Panc1 (cell line): ENCODE data around the gene ATP6V0C. TPM values are rescaled to one million over a fixed set of nuclear protein-coding genes. Genes with fewer than 3 reads are reported as not detected.

ENCODE experiments used
- ATAC-seq: fragments of 200-7000 bp; cut with Tn5 transposase; 2 replicates; pipeline ENCODE4 v1.9.1; 2020; ENCODE audit warnings: mild to moderate bottlenecking, moderate library complexity
- BruUV-seq: library from RNA; stranded (reverse); fragments of 400-500 nt; replicated peaks from 2 replicates; lab custom pipeline; 2021; lab: Mats Ljungman, UMichigan
- CTCF ChIA-PET: fragments of 300-600 bp; sonication (Branson Sonifier 250); formaldehyde crosslinking; loops from one replicate; lab custom pipeline; 2022; ENCODE audit warnings: antibody characterized with exemption; lab: Charles Lee
- POLR2A ChIA-PET: fragments of 300-600 bp; sonication (Branson Sonifier 250); formaldehyde crosslinking; loops from one replicate; lab custom pipeline; 2022; ENCODE audit warnings: antibody characterized with exemption; lab: Charles Lee
- DNase-seq: peaks from one replicate; pipeline ENCODE4 v3.0.0-alpha.2; 2010; ENCODE audit warnings: low read depth, low spot score
- H3K27ac ChIP-seq: 2 replicates; pipeline ENCODE4 v1.5.1; 2011; ENCODE audit warnings: mild to moderate bottlenecking, low read length, inconsistent platforms
- H3K27me3 ChIP-seq: fragments of 200-500 bp; sonication (Bioruptor generic); 2 replicates; pipeline ENCODE4 v1.6.0; 2014; ENCODE audit warnings: low read length, inconsistent platforms; ENCODE audit not compliant: control insufficient read depth, insufficient read depth
- H3K36me3 ChIP-seq: fragments of 200-500 bp; sonication (Bioruptor generic); 2 replicates; pipeline ENCODE4 v1.5.1; 2014; ENCODE audit warnings: inconsistent platforms, mild to moderate bottlenecking, low read length, moderate library complexity; ENCODE audit not compliant: control insufficient read depth, insufficient read depth
- H3K4me1 ChIP-seq: 2 replicates; pipeline ENCODE4 v1.5.1; 2011; ENCODE audit warnings: inconsistent platforms, mild to moderate bottlenecking, low read length, moderate library complexity; ENCODE audit not compliant: control insufficient read depth, insufficient read depth
- H3K4me3 ChIP-seq, 2 experiments: 2 replicates each; pipeline ENCODE4 v1.5.1; 2011 to 2012; ENCODE audit warnings: low read depth in 2 of 2, low read length in 2 of 2, mild to moderate bottlenecking in 2 of 2, inconsistent platforms in 1 of 2, moderate library complexity in 1 of 2
- H3K9me3 ChIP-seq: fragments of 200-500 bp; sonication (Bioruptor generic); 2 replicates; pipeline ENCODE4 v1.5.1; 2014; ENCODE audit warnings: low read depth, mild to moderate bottlenecking, inconsistent platforms, low read length, moderate library complexity; ENCODE audit not compliant: control insufficient read depth, insufficient read depth
- POLR2AphosphoS5 ChIP-seq: IDR thresholded peaks from 2 replicates; pipeline ENCODE4 v1.6.1; 2012; ENCODE audit warnings: mild to moderate bottlenecking, low read depth, low read length, moderate library complexity
- SIN3A ChIP-seq: IDR thresholded peaks from 2 replicates; pipeline ENCODE4 v1.6.1; 2012; ENCODE audit warnings: low read depth, mild to moderate bottlenecking, low read length, moderate library complexity, borderline replicate concordance; ENCODE audit not compliant: insufficient read depth
- TCF7L2 ChIP-seq: IDR thresholded peaks from 2 replicates; pipeline ENCODE4 v1.6.1; 2011; ENCODE audit warnings: mild to moderate bottlenecking, low read depth, low read length, inconsistent platforms
- in situ Hi-C: cut with HindIII; loops from 2 replicates; pipeline ENCODE4 v1.10.0; 2016; ENCODE audit warnings: low sequenced_read_pairs, low pct_unique_long_range_greater_than_20kb
- intact Hi-C: fragments of 100-400 bp; cut with micrococcal nuclease; formaldehyde crosslinking; loops from one replicate; pipeline ENCODE4 v1.10.0; 2022; ENCODE audit not compliant: unreplicated experiment
- total RNA-seq: library from RNA; stranded (reverse); gene quantifications from one replicate; pipeline ENCODE4 v1.2.1, GENCODE V29; 2021; ENCODE audit not compliant: unreplicated experiment
- TF ChIP-seq, protein P1 (sequence below), 2 experiments: IDR thresholded peaks; 2 replicates each; pipeline ENCODE4 v1.6.1; 2011 to 2012; ENCODE audit warnings: low read depth in 2 of 2, control low read depth in 1 of 2, low read length in 1 of 2, mild to moderate bottlenecking in 1 of 2, moderate library complexity in 1 of 2; ENCODE audit not compliant: insufficient read depth in 1 of 2
- TF ChIP-seq, protein P2 (sequence below): fragments of 450-650 bp; IDR thresholded peaks from 2 replicates; pipeline ENCODE4 v1.5.1; 2017; ENCODE audit warnings: mild to moderate bottlenecking

ATP6V0C gene
- total RNA-seq, 1 experiment from 2014 or later: 282 TPM

DNA sequence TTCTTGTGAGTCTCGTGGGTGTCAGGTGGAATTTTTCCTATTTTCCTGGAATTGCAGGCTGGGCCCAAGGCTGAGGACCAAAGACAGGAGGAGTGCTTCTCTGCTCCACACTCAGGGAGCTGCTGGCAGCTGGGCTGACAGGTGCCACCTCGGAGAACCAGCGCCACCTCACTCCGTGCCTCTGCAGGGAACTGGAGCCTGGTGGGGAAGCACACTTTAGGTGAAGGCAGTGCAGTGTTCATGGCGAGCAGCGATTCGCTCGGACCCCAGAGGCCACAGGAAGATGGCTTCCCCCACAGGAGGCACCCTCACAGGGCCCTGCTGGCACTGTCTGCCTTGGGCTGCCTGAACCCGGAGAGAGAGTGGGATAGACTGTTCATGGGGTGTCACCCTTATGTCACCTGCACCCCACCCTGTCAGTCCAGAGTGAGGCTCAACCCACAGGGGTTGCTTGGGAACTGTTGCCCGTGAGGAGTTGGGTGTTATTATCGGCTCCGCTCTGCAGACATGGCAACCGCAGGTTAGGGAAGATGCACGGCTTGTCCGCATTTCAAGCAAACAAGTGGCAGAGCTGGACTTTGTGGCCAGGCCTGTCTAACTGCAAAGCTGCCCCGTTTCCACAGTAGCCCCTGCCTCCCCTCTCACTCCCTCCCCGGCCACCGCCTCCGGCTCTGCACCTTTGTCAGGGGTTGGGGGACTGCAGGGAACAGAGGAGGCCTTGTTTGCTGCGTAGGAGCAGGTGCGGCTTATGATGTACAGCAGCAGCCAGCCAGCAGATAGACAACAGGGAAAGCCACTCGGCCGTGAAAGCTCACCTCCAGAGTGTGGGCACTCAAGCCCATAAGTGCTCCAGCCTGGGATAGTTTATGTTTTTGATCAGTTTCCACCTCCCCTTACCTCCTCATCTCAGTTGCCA is 23.3 kb upstream of the ATP6V0C start:
- no TSS peak for BruUV-seq
- Histone ChIP-seq H3K4me1 (peaks cover 5% of the 10 kb centered on the region; the same call in 1 of the 2 replicates), H3K9me3 (no peaks in the 10 kb centered on the region), H3K27ac (no peak overlapping the region), H3K4me3 (no peak overlapping the region), H3K36me3 (no peaks in the 10 kb centered on the region), H3K27me3 (no peaks in the 10 kb centered on the region)
- DNase-seq (no peak), ATAC-seq (no peak)
- POLR2A ChIA-PET: no interaction called here
- CTCF ChIA-PET: no interaction called here
- in situ Hi-C loops: no loop called here
- intact Hi-C loops: no loop called here
- no peak for TF ChIP-seq SIN3A
- TF ChIP-seq, protein P1, sequence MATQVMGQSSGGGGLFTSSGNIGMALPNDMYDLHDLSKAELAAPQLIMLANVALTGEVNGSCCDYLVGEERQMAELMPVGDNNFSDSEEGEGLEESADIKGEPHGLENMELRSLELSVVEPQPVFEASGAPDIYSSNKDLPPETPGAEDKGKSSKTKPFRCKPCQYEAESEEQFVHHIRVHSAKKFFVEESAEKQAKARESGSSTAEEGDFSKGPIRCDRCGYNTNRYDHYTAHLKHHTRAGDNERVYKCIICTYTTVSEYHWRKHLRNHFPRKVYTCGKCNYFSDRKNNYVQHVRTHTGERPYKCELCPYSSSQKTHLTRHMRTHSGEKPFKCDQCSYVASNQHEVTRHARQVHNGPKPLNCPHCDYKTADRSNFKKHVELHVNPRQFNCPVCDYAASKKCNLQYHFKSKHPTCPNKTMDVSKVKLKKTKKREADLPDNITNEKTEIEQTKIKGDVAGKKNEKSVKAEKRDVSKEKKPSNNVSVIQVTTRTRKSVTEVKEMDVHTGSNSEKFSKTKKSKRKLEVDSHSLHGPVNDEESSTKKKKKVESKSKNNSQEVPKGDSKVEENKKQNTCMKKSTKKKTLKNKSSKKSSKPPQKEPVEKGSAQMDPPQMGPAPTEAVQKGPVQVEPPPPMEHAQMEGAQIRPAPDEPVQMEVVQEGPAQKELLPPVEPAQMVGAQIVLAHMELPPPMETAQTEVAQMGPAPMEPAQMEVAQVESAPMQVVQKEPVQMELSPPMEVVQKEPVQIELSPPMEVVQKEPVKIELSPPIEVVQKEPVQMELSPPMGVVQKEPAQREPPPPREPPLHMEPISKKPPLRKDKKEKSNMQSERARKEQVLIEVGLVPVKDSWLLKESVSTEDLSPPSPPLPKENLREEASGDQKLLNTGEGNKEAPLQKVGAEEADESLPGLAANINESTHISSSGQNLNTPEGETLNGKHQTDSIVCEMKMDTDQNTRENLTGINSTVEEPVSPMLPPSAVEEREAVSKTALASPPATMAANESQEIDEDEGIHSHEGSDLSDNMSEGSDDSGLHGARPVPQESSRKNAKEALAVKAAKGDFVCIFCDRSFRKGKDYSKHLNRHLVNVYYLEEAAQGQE (IDR thresholded peaks at IDR 0.05; ENCODE audit: insufficient read depth in 1 of 2, low read depth in 2 of 2, low read length in 1 of 2): no peak
- no peak for TF ChIP-seq POLR2AphosphoS5
- no peak for TF ChIP-seq TCF7L2
- TF ChIP-seq, protein P2, sequence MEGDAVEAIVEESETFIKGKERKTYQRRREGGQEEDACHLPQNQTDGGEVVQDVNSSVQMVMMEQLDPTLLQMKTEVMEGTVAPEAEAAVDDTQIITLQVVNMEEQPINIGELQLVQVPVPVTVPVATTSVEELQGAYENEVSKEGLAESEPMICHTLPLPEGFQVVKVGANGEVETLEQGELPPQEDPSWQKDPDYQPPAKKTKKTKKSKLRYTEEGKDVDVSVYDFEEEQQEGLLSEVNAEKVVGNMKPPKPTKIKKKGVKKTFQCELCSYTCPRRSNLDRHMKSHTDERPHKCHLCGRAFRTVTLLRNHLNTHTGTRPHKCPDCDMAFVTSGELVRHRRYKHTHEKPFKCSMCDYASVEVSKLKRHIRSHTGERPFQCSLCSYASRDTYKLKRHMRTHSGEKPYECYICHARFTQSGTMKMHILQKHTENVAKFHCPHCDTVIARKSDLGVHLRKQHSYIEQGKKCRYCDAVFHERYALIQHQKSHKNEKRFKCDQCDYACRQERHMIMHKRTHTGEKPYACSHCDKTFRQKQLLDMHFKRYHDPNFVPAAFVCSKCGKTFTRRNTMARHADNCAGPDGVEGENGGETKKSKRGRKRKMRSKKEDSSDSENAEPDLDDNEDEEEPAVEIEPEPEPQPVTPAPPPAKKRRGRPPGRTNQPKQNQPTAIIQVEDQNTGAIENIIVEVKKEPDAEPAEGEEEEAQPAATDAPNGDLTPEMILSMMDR: no peak

DNA sequence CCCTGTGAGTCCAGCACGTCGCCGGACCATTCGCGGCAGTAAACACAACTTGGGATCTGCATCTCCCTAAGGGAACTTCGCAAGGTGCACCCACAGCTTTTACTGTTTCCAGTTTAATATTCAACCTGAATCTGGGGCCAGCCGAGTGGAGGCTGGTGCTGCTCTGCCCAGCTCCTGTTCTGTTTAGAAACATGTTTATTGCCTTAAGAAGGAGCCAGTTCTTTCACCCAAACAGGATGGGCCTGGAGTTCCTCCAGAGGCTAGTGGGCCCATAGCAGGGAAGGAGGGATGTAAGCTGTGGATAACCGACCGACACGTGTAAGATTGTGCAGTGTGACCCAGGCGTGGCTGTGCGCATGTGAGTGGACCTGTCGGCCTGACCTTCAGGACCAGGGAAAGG is 21.5 kb upstream of the ATP6V0C start:
- Histone ChIP-seq H3K4me1 (peaks cover 2% of the 10 kb centered on the region; the same call in 1 of the 2 replicates), H3K9me3 (no peaks in the 10 kb centered on the region), H3K27me3 (no peaks in the 10 kb centered on the region), H3K27ac (no peak overlapping the region), H3K36me3 (no peaks in the 10 kb centered on the region), H3K4me3 (no peak overlapping the region)
- no peak for ATAC-seq
- CTCF ChIA-PET: no interaction called here
- BruUV-seq: no TSS peak
- in situ Hi-C loops (no loop called here), intact Hi-C loops (no loop called here)
- POLR2A ChIA-PET: no interaction called here
- DNase-seq: no peak
- TF ChIP-seq, protein P2: no peak
- TF ChIP-seq TCF7L2: no peak
- TF ChIP-seq SIN3A: no peak
- no peak for TF ChIP-seq POLR2AphosphoS5
- TF ChIP-seq, protein P1 (IDR thresholded peaks at IDR 0.05; ENCODE audit: insufficient read depth in 1 of 2, low read depth in 2 of 2, low read length in 1 of 2): no peak
